Pons (tissue), 1 donor: ENCODE results near the gene HESX1.

ENCODE experiments used
- DNase-seq: peaks from one replicate; pipeline ENCODE4 v3.0.0-alpha.2; 2016; ENCODE audit warnings: low spot score

Gene HESX1

GRCh38 chr3:57199895-57200297 is at the start of gene HESX1:
HESX1 (minus strand) TSS chr3:57199978; CDS start chr3:57199918, 60 bp downstream.
- DNase-seq: no peak

DNA sequence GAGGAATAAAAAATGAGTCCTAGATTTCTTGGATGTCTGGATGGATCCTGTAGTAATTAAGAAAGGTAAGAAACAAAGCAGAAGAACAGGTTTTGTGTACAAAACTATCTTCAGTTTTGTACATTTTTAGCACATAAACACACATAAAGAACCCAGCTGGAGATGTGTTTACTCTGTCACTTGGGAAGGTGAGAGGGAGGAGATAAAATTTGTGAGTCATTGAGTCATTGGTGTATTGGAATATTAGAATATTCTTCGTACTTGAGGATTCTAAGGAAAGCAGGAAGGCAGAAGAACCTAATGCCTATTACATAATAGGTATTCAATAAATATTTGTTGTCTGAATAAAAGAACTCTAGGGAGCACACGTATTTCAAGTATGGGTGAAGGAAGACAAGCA is 45.2 kb upstream of the HESX1 start:
- DNase-seq: no peak

- DNase-seq: no peak
These were observed 35.1 kb upstream of the HESX1 start for GRCh38 chr3:57234613-57235575.

DNA sequence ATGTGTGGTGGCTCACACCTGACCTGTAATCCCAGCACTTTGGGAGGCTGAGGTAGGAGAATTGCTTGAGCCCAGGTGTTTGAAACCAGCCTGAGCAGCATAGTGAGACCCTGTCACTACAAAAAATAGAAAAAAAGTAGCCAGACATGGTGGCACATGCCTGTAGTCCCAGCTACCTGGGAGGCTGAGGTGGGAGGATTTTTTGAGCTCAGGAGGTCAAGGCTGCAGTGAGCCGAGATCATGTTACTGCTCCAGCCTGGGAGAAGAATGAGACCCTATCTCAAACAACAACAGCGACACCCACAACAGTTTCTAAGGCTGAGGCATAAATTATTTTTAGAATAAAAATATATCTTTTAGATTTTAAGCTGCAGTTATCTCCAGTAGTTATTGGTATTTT is 34.0 kb upstream of the HESX1 start:
- no peak for DNase-seq

GRCh38 chr3:57230006-57230405 is 30.2 kb upstream of the HESX1 start:
- DNase-seq: no peak

- peak; percentile 68 for DNase-seq
These were observed 28.4 kb upstream of the HESX1 start for GRCh38 chr3:57227930-57228751.

DNA sequence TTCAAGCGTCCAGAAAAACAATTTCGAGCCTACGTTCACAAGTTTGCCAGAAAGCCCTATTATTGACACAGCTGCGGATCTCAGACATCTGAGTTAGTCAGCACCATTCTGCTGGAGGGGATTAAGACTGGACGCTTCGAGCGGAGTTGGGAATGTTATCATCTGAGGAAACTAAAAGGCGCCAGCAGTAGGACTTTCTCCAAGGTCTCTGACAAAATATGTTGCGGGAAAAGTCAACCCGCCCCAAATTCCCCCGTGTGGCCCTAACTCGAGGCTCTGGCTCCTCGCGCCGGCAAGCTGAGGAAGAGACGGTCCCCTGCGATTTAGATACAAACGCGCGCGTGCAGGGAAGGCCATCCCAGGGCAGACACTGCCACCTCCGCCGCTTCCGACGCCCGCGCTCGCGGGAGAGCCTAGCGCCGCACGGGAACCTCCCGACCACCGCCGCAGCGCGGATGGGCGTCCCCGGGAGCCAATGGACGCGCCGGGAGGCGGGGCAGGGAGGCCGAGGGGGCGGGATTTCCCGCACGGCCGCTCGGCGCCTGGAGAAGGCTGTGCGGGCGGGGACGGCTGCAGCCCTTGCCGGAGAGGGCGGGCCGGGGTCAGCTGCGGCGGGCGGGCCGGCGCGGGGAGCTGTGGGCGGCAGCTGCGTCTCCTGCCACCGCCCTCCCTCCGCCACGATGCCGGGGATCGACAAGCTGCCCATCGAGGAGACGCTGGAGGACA is 27.6 kb upstream of the HESX1 start, which contains the start of gene APPL1:
TSS of gene APPL1 (plus strand) at position 526 of the 726 bp plus-strand sequence. CDS start at position 681, 155 bp downstream.
- peak; percentile 92 for DNase-seq

- DNase-seq: peak; percentile 37
These were observed 26.4 kb upstream of the HESX1 start for GRCh38 chr3:57226176-57226575.

- no peak for DNase-seq
These were observed 25.1 kb upstream of the HESX1 start for GRCh38 chr3:57224856-57225255.

DNA sequence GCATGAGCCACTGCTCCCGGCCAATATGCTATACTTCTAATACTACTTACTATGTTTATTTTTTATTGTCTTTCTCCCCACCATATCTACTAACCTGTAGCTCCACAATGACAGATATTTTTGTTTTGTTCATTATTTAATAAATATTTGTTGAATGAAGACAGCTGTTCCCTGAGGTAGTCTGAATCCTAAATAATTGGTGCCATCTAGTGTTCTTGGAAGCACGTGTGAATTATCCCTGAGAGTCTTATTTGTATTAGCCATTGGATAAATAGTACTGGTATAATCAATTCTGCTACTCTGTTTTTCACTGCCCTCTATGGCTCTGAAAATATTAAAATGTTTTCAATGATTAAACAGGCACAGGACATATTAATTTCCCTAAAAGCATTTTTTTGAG is 22.1 kb upstream of the HESX1 start:
- DNase-seq: peak; percentile 55

DNA sequence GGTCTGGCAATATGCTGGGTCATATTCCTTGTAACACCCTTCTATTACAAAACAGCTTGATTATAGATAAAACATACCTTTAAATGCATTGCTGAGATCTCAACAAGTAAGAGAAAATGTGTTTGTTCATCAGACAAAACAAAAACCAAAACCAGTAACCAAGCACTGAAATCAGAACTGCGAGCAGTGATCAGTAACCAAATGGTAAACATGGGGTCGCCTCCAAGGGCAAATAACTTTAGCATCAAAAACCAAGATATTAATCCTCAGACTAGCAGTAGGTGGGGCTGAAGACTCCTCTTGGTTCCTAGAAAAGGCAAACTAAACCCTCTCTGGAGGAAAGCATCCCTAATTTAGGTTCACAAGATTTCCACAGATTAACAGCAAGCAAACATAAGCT is 6.6 kb upstream of the HESX1 start:
- no peak for DNase-seq

GRCh38 chr3:57194641-57195040 is 5.1 kb downstream of the HESX1 start:
- DNase-seq: no peak

- DNase-seq: no peak
These were observed 7.8 kb downstream of the HESX1 start for GRCh38 chr3:57192028-57192427.

GRCh38 chr3:57184526-57184925 is 15.3 kb downstream of the HESX1 start:
- no peak for DNase-seq

DNA sequence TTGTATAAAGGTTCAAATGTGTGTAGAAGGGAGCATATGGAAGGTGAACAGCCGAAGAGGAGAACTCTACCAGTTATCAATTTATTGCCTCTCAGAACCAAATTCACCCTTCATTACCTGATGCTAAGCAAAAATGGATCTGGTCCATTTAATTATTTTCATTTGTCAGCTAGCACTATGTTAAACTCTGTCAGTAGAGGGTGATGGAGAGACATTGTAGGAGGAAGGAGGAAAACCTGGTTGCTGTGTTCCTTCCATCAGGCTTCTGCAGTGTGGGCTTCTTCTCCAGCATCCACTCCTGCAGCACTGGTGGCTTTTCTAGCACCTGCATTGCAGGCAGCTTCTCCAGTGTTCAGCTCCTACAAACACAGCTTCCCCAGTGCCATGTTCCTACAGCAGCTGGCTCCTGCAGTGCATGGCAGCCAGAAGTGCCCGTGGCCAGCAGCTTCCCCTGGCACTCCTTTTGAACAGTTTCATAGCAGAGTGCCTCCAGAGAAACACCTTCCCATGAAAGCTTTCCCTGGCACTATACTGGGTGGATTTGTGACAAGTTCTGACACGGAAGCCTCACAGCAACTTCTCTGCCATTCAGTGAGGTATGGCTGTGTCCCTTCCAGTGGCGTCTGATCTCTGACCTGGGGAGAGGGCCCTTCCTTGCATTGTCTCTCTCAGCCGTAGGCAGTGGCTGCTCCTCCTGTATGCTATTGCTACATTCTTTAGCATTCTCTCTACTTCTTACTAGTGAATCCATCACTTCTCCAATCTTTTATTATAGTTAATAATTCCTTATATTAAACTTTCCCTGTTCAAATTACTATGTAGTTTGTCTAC is 20.0 kb downstream of the HESX1 start:
- peak; percentile 31 for DNase-seq

DNA sequence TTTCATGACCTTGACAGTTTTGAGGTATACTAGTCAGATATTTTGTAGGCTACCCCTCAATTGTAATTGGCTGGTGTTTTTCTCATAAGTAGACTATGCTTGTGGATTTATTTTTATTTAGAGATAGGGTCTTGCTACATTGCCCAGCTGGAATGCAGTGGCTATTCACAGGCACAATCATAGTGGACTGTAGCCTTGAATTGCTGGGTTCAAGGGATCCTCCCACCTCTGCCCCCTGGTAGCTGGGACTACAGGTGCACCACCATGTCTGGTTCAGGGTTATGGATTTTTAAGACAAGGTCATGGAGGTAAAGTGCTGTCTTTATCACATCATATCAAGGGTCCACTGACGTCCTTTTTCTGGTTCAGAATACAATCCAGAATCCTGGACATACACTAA is 23.7 kb downstream of the HESX1 start:
- no peak for DNase-seq

DNA sequence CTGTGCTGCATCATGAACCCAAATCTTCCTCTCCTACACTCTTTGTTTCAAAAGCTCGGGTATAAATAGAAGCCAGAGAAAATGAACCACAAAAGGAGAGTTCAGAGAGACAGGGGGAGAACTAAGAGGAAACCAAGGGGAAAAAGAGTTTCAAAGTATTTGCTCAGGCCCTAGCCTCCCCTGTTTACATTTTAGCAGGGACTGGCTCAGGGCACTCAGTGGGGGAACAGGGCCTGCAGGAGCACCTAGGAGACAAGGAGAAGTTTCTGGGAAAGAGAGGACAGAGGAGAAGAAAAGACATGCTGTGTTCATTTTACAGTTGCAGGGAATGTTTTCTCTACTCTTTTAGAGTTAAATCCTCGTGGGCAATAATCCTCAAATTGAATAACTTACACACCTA is 26.1 kb downstream of the HESX1 start:
- no peak for DNase-seq

- DNase-seq: no peak
These were observed 28.8 kb downstream of the HESX1 start for GRCh38 chr3:57170946-57171345.

- DNase-seq: peak; percentile 62
These were observed 29.7 kb downstream of the HESX1 start for GRCh38 chr3:57169872-57170623.

- no peak for DNase-seq
These were observed 30.7 kb downstream of the HESX1 start for GRCh38 chr3:57169108-57169507.
